Measurements from ENCODE around the gene LTK.

GRCh38 chr15:41474436-41474835 lies 39.2 kb downstream of the LTK start:
- TF ChIP-seq EZH2phosphoT487 (IDR thresholded peaks at IDR 0.05; ENCODE audit: low read length) = no peak
- TF ChIP-seq, protein P1, sequence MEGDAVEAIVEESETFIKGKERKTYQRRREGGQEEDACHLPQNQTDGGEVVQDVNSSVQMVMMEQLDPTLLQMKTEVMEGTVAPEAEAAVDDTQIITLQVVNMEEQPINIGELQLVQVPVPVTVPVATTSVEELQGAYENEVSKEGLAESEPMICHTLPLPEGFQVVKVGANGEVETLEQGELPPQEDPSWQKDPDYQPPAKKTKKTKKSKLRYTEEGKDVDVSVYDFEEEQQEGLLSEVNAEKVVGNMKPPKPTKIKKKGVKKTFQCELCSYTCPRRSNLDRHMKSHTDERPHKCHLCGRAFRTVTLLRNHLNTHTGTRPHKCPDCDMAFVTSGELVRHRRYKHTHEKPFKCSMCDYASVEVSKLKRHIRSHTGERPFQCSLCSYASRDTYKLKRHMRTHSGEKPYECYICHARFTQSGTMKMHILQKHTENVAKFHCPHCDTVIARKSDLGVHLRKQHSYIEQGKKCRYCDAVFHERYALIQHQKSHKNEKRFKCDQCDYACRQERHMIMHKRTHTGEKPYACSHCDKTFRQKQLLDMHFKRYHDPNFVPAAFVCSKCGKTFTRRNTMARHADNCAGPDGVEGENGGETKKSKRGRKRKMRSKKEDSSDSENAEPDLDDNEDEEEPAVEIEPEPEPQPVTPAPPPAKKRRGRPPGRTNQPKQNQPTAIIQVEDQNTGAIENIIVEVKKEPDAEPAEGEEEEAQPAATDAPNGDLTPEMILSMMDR (IDR thresholded peaks at IDR 0.05; ENCODE audit: low read length) = no peak

Measured in MM.1S (cell line).